Lung microvascular endothelial cell (primary cell): ENCODE results near the gene RNASET2. TPM values are rescaled to one million over a fixed set of nuclear protein-coding genes. Genes with fewer than 3 reads are reported as not detected.
"Not testable (repeated sequence)": the region's sequence is repeated elsewhere in the genome, so short reads cannot be mapped to it uniquely, and the experiment has no call there.

Source experiments
- DNase-seq, 2 donors: peaks; one replicate each; pipeline versions ENCODE4 v3.0.0 to v3.0.0-alpha.2; 2010; ENCODE audit warnings: low read depth in 2 of 2
- total RNA-seq: library from RNA; depleted of rRNA; stranded (reverse); fragments of >200 nt; gene quantifications from 2 replicates; pipeline ENCODE4 v1.2.1, GENCODE V29; 2014

Gene RNASET2
- total RNA-seq, 1 donor from 2014 or later = 6.0 TPM

DNA sequence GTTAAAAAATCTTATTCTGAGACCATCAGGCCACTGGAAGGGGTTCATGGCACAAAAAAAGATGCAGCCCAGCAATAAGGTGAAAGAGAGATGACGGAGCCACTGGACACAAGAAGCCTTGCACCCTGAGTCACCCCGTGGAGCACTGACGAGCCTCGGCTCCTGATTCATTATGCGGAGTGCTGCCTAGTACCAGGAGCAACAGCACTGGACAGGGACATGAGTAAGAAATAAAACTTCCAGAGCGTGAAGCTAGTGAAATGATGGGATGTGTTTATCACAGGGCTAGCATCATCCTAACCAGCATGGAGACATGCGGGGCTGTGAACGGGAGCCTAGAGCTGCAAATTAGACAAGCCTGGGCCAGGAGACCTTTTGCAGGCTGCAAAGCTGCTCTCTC is 53.3 kb downstream of the RNASET2 start:
- DNase-seq = peak in 1 of 2 donors; percentile 9

DNA sequence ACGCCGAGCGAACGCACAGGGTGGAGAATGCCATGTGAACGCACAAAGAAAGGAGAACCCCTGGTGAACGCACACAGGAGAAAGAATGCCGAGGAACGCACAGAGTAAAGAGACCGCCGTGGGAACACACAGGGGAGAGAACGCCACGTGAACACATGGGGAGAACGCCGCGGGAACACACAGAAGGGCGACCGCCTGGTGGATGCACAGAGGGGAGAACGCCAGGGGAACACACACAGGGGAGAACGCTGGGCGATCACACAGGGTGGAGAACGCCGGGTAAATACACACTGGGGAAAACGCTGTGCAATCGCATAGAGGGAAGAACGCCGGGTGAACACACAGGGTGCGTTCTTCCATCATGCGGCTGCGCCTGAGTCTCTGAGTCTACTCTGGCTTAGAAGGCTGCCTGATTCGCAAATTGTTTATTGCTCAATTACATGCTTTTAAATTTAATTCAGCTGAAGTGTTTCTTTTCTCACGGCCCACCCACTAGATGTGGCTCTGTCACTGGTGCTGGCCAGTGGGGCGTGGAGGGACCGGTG is 54.1 kb downstream of the RNASET2 start:
- DNase-seq = no peak

- no peak for DNase-seq
Observed at GRCh38 chr6:166901626-166902025, 54.7 kb downstream of the RNASET2 start.

DNA sequence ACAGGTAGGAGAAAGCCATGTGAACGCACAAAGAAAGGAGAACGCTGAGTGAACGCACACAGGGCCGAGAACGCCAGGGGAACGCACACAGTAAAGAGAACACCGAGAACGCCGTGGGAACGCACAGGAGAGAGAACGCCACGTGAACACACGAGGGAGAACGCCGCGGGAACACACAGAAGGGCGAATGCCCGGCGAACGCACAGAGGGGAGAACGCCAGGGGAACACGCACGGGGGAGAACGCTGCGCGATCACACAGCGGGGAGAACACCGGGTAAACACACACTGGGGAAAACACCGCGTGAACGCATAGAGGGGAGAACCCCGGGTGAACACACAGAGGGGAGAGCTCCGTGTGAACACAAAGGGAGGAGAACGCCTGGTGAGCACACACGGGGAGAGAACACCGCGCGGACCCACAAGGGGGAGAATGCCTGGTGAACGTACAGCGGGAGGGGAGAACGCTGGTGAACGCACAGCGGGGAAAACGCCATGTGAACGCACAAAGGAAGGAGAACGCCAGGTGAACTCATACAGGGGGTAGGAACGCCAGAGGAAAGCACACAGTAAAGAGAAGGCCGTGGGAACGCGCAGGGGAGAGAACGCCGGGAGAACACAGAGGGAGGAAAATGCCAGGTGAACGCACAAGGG is 55.3 kb downstream of the RNASET2 start:
- DNase-seq = no peak

- DNase-seq = no peak
Observed at GRCh38 chr6:166900130-166900708, 56.1 kb downstream of the RNASET2 start.

GRCh38 chr6:166898910-166899309 is 57.4 kb downstream of the RNASET2 start:
- DNase-seq = no peak

DNA sequence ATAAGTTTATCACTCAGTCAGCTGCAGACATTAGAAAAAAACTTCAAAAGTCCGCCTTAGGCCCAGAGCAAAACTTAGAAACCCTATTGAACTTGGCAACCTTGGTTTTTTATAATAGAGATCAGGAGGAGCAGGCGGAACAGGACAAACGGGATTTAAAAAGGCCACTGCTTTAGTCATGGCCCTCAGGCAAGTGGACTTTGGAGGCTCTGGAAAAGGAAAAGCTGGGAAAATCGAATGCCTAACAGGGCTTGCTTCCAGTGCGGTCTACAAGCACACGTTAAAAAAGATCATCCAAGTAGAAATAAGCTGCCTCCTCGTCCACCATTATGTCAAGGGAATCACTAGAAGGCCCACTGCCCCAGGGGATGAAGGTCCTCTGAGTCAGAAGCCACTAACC is 61.7 kb downstream of the RNASET2 start:
- DNase-seq = not testable (repeated sequence)

DNA sequence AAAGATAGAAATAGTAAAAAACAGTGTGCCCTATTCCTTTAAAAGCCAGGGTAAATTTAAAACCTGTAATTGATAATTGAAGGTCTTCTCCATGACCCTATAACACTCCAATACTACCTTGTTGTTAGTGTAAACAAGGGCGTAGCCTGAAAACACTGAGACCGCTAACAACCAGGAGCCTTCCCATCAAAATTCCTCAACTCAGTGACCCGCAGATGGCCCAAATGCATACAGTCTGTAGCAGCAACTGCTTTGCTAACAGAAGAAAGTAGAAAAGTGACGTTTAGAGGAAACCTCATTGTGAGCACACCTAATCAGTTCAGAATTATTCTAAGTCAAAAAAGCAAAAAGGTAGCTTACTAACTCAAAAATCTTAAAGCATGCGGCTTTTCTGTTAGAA is 63.9 kb downstream of the RNASET2 start:
- DNase-seq = not testable (repeated sequence)

- not testable (repeated sequence) for DNase-seq
Observed at GRCh38 chr6:166886773-166887172, 69.6 kb downstream of the RNASET2 start.

DNA sequence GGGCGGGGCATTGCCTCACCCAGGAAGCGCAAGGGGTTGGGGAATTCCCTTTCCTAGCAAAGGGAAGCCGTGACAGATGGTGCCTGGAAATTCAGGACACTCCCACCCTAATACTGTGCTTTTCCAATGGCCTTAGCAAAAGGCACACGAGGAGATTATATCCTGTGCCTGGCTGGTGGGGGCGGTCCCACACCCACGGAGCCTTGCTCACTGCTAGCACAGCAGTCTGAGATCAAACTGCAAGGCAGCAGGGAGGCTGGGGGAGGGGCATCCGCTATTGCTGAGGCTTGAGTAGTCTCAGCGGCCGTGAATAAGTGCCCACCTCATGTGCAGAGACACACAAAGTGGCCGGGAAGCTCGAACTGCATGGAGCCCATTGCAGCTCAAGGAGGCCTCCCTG is 71.4 kb downstream of the RNASET2 start:
- DNase-seq = not testable (repeated sequence)

DNA sequence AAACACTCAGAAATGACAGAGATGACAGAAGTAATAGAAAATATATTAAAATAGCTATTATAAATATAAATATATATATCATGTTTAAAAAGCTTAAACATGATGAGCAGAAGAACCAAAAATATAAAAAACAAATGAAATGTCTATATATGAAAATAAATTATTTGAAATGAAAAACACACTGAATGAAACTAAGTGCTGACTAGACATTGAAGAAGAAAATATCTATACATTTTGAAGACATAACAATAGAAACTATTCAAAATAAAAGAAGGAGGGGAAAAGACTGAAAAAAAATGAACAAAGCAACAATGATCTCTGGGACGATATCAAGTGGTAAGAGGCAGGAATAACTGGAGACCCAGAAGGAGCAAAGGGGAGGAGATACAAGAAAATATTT is 76.8 kb downstream of the RNASET2 start:
- no peak for DNase-seq

Other genes with a start within 250 kb of the RNASET2 start
- gene CEP43, start 42.8 kb upstream of the RNASET2 start, total RNA-seq = 7.0 and 10.5 TPM in 2 replicates
- not detected in 2 replicates for gene CCR6, start 166.5 kb upstream of the RNASET2 start, total RNA-seq
- gene GPR31, start 201.4 kb upstream of the RNASET2 start, total RNA-seq = not detected in 2 replicates